H7 (cell line): ENCODE results near the gene CDH18. TPM values are rescaled to one million over a fixed set of nuclear protein-coding genes. Genes with fewer than 3 reads are reported as not detected.

Experiments
- DNase-seq: peaks from one replicate; pipeline ENCODE4 v3.0.0; 2012
- H3K27me3 ChIP-seq: 2 replicates; pipeline ENCODE4 v1.6.0; 2011; ENCODE audit warnings: mild to moderate bottlenecking, low read length; ENCODE audit not compliant: control insufficient read depth, insufficient read depth
- H3K36me3 ChIP-seq: replicated peaks from 2 replicates; pipeline ENCODE4 v1.5.1; 2011; ENCODE audit warnings: low read length; ENCODE audit not compliant: control insufficient read depth, insufficient read depth
- H3K4me3 ChIP-seq: 2 replicates; pipeline ENCODE4 v1.5.1; 2011; ENCODE audit warnings: low read depth, mild to moderate bottlenecking, control low read depth, low read length, moderate library complexity; ENCODE audit not compliant: insufficient read depth
- total RNA-seq: library from RNA; depleted of rRNA; stranded (reverse); fragments of >200 nt; shearing (Covaris generic); gene quantifications from 2 replicates; pipeline ENCODE4 v1.2.3, GENCODE V29; 2014

Gene CDH18
- total RNA-seq, 1 experiment from 2014 or later, result 0.10 TPM

GRCh38 chr5:19910136-19910535 lies 77.9 kb downstream of the CDH18 start:
- H3K4me3 ChIP-seq, result no peak overlapping the region
- no peak for DNase-seq
- no peaks in the 10 kb centered on the region for H3K36me3 ChIP-seq
- no peaks in the 10 kb centered on the region for H3K27me3 ChIP-seq

DNA sequence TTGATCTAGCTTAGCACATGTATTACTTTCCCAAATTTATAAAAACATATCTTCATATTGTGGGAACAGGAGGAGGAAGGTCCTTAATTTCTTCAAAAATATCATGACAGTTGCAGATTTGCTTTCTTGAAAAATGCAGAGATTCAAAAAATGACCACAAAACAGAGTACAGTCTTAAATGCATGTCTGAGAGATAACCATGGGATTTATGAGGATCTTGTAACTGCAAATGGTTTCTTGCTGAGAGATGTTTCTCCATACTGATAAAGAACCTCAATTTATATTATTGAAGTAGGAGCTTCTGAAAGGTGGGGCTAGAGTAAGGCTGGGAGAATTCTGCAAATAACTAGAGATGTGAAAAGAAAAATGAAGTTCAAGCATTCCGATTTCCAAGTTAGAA lies 83.2 kb downstream of the CDH18 start:
- H3K36me3 ChIP-seq, result no peaks in the 10 kb centered on the region
- no peak overlapping the region for H3K4me3 ChIP-seq
- no peaks in the 10 kb centered on the region for H3K27me3 ChIP-seq
- DNase-seq, result no peak

DNA sequence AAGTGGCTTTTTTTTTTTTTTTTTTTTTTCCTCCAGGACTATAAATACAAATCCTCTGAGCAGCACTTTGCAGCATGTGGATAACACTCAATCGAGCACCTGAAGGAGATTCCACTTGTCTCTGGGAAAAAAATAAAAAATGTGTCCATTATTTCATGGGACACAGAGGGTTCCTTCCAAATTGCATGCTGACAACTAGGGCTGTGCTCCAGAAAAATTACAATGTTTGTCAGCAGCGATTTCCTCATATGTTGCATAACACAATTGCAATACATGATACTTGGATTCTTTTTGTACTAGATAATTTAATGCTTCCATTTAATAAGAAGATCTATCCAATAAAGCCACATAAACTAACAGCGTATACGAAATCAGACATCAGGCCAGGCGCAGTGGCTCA lies 84.4 kb downstream of the CDH18 start:
- H3K27me3 ChIP-seq, result no peaks in the 10 kb centered on the region
- no peak for DNase-seq
- no peak overlapping the region for H3K4me3 ChIP-seq
- no peaks in the 10 kb centered on the region for H3K36me3 ChIP-seq

- H3K27me3 ChIP-seq, result no peaks in the 10 kb centered on the region
- DNase-seq, result no peak
- H3K4me3 ChIP-seq, result no peak overlapping the region
- H3K36me3 ChIP-seq, result no peaks in the 10 kb centered on the region
Measured at GRCh38 chr5:19902316-19902934, 85.6 kb downstream of the CDH18 start.

DNA sequence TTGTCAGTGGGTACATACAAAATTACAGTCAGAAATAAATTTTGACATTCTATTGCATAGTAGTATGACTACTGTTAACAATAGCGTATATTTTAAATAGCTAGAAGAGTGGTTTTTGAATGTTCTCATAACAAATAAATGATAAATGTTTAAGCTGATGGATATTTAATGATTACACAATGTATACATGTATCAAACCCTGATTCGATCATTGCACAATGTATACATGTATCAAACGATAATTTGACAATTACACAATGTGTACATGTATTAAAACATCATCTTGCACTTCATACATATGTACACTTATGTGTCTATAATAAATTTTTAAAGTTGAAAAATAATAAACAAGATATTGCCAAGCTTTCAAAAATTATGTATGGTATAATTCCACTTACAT lies 87.7 kb downstream of the CDH18 start:
- no peaks in the 10 kb centered on the region for H3K36me3 ChIP-seq
- no peak overlapping the region for H3K4me3 ChIP-seq
- H3K27me3 ChIP-seq, result no peaks in the 10 kb centered on the region
- no peak for DNase-seq

GRCh38 chr5:19891658-19892057 lies 96.3 kb downstream of the CDH18 start:
- H3K27me3 ChIP-seq, result no peaks in the 10 kb centered on the region
- no peak for DNase-seq
- no peak overlapping the region for H3K4me3 ChIP-seq
- no peaks in the 10 kb centered on the region for H3K36me3 ChIP-seq

GRCh38 chr5:19886123-19886917 lies 101.7 kb downstream of the CDH18 start:
- no peak for DNase-seq
- no peak overlapping the region for H3K4me3 ChIP-seq
- H3K27me3 ChIP-seq, result peaks cover 1% of the 10 kb centered on the region; the same call in 1 of the 2 replicates
- H3K36me3 ChIP-seq, result no peaks in the 10 kb centered on the region

DNA sequence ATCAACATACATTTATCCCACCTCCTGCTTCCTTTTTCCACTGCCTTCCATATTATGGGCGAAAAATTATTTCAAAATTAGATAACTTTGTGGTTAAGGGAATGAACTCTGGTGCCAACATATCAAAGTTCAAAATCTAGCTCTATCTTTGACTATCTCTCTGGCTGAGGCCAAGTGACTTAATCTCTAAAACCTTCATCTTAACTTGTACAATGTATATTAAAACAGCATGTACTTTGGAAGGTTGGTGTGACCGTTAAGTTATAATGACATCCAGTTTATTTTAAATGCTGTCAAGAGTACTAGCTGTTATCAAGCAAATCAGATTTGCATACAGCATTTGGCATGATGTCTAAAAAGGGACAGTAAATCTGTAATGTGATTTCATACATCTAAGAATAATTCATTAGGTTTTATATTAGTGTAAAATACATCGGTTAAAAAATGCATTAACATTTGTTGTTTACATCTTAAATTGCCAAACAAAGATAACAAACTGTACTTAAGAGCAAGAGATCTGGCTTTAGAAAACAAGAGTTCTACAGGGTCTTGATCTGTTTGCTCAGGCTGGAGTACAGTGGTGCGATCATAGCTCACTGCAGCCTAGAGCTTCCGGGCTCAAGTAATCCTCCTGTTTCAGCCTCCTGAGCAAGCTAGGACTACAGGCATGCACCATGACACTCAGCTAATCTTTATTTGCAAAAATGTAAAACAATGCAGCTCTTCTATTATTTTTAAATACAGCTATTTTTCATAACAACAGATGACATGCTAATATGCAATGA lies 102.8 kb downstream of the CDH18 start:
- no peak for DNase-seq
- Histone ChIP-seq H3K4me3 (no peak overlapping the region), H3K36me3 (no peaks in the 10 kb centered on the region), H3K27me3 (peaks cover 1% of the 10 kb centered on the region; the same call in 1 of the 2 replicates)

DNA sequence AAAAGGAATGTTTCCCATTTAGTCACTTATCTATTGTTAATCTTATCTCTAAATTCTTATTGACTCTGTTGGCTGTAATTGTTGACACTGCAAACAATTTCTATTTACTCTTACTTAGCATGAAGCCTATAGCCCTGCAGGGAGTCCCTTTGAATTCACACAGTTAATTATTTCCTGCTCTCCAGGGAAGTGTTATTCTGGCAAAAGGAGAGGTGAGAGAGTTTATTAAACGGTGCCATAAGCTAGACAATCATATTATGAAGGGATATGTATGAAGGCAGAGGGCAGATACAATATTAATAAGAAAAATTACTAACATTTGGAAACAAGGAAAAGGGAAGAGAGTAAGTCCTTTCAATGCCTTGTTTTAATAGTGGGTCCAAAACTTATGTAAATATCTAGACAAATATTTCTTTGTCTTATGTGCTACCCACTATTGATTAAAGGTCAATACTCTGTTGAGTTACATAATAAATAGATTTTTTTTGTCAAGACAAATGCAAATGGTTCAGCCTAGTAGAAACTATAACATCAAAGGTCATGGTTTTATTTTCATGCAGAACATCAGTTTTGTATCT lies 107.1 kb downstream of the CDH18 start:
- Histone ChIP-seq H3K36me3 (no peaks in the 10 kb centered on the region), H3K27me3 (peaks cover 1% of the 10 kb centered on the region; the same call in 1 of the 2 replicates), H3K4me3 (no peak overlapping the region)
- no peak for DNase-seq

DNA sequence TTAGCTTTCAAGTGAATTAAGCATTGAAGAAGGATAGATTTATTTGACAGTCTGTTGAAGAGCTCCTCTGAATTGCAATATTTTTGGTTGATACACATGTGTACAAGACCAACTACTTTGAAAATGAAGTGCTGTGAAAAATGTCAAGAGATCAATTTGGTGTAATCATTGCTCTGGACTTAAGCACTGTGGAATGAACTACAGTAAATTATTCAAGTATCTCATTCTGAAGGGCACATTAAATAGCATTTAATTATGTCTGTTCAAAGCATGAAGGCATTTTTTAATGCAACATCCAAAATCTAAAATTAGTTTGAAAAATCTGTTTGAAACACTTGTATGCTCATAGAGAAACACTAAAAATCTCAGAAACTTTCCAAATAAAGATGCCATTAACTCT lies 107.5 kb downstream of the CDH18 start:
- DNase-seq, result no peak
- peaks cover 1% of the 10 kb centered on the region; the same call in 1 of the 2 replicates for H3K27me3 ChIP-seq
- no peaks in the 10 kb centered on the region for H3K36me3 ChIP-seq
- H3K4me3 ChIP-seq, result no peak overlapping the region

DNA sequence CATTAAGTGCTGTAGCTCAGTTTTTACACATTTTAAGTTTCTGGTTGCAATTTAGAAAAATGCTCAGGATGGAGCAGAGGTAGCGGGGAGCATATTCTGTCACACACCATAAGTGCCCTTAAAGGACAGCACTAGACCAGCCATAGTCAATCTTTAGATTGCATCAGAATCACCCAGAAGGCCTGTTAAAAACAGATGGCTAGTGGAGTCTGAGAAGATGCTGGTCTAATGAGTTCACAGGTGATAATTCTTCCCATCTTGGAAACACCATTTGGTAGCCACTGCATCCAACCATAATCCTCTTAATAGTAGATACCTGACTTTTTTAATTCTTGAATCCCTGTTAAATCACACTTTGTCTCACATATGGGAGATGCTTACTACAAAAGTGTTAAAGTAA lies 113.2 kb downstream of the CDH18 start:
- H3K36me3 ChIP-seq, result no peaks in the 10 kb centered on the region
- H3K27me3 ChIP-seq, result no peaks in the 10 kb centered on the region; the same call in 1 of the 2 replicates
- no peak for DNase-seq
- no peak overlapping the region for H3K4me3 ChIP-seq

DNA sequence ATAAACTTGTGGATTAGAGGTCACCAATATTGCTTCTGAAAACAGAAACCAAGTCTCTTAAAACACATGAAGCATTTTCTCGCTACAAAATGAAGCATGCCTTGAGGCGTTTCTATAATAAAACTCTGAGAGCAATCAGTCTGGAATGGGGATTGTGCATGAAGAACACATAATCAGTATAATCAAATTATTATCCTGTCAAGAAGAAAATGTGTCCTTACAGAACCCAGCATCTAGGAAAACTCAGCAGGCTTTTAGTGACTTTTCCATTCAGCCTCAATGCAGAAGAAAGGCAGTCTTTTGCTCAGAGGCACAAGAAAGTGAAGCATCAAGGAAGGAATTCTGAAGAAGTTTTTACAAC lies 121.9 kb downstream of the CDH18 start:
- no peaks in the 10 kb centered on the region for H3K36me3 ChIP-seq
- DNase-seq, result no peak
- H3K4me3 ChIP-seq, result no peak overlapping the region
- H3K27me3 ChIP-seq, result no peaks in the 10 kb centered on the region

- no peak overlapping the region for H3K4me3 ChIP-seq
- H3K36me3 ChIP-seq, result no peaks in the 10 kb centered on the region
- DNase-seq, result no peak
- no peaks in the 10 kb centered on the region for H3K27me3 ChIP-seq
Measured at GRCh38 chr5:19865336-19866089, 122.5 kb downstream of the CDH18 start.

- Histone ChIP-seq H3K4me3 (no peak overlapping the region), H3K36me3 (no peaks in the 10 kb centered on the region)
- DNase-seq, result no peak
Measured at GRCh38 chr5:19862711-19863110, 125.3 kb downstream of the CDH18 start.

More at GRCh38 chr5:19862711-19863110, 125.3 kb downstream of the CDH18 start:
- H3K27me3 ChIP-seq, result no peaks in the 10 kb centered on the region
